H9 (cell line): ENCODE results near the gene ODAD3. TPM values are rescaled to one million over a fixed set of nuclear protein-coding genes. Genes with fewer than 3 reads are reported as not detected.
A peak's percentile ranks its signal among the peaks of the same experiment; 100 is the strongest.

Experiments used
- DNase-seq: peaks from one replicate; pipeline ENCODE4 v3.0.0-alpha.2; 2017
- H2AFZ ChIP-seq: one replicate; pipeline ENCODE4 v1.6.1; 2013; ENCODE audit warnings: mild to moderate bottlenecking, low read length, control low read depth, moderate library complexity
- H2AK5ac ChIP-seq: 2 replicates; pipeline ENCODE4 v1.6.1; 2013; ENCODE audit warnings: low read length, control low read depth, mixed read lengths; ENCODE audit not compliant: insufficient read length
- H2BK120ac ChIP-seq: one replicate; pipeline ENCODE4 v1.6.1; 2013; ENCODE audit warnings: low read depth, mild to moderate bottlenecking, low read length, control low read depth, inconsistent platforms; ENCODE audit not compliant: poor library complexity, severe bottlenecking
- H2BK12ac ChIP-seq: 2 replicates; pipeline ENCODE4 v1.6.1; 2013; ENCODE audit warnings: low read length, control low read depth, mixed read lengths, low read depth; ENCODE audit not compliant: insufficient read length
- H2BK15ac ChIP-seq: 2 replicates; pipeline ENCODE4 v1.6.1; 2013; ENCODE audit warnings: low read depth, low read length, control low read depth
- H2BK20ac ChIP-seq: one replicate; pipeline ENCODE4 v1.6.1; 2013; ENCODE audit warnings: low read depth, mild to moderate bottlenecking, low read length, control low read depth, inconsistent platforms; ENCODE audit not compliant: poor library complexity, severe bottlenecking
- H2BK5ac ChIP-seq: 2 replicates; pipeline ENCODE4 v1.6.1; 2013; ENCODE audit warnings: low read length, control low read depth, mixed read lengths; ENCODE audit not compliant: insufficient read length
- H3K14ac ChIP-seq: 2 replicates; pipeline ENCODE4 v1.6.1; 2013; ENCODE audit warnings: low read length, control low read depth; ENCODE audit not compliant: insufficient read depth
- H3K18ac ChIP-seq: 2 replicates; pipeline ENCODE4 v1.6.1; 2013; ENCODE audit warnings: low read depth, mild to moderate bottlenecking, mixed read lengths, low read length, control low read depth; ENCODE audit not compliant: insufficient read length
- H3K23ac ChIP-seq: 2 replicates; pipeline ENCODE4 v1.6.1; 2013; ENCODE audit warnings: low read length, control low read depth, mixed read lengths, low read depth; ENCODE audit not compliant: insufficient read length
- H3K23me2 ChIP-seq: 2 replicates; pipeline ENCODE4 v1.6.1; 2013; ENCODE audit warnings: low read depth, mild to moderate bottlenecking, mixed read lengths, low read length, control low read depth; ENCODE audit not compliant: insufficient read length, poor library complexity, severe bottlenecking
- H3K27ac ChIP-seq: 2 replicates; pipeline ENCODE4 v1.5.1; 2013; ENCODE audit warnings: low read length, control low read depth, mixed read lengths, low read depth; ENCODE audit not compliant: insufficient read length
- H3K27me3 ChIP-seq: 2 replicates; pipeline ENCODE4 v1.6.1; 2013; ENCODE audit warnings: low read length, control low read depth, inconsistent platforms; ENCODE audit not compliant: insufficient read depth
- H3K4ac ChIP-seq: 2 replicates; pipeline ENCODE4 v1.6.1; 2013; ENCODE audit warnings: low read depth, mild to moderate bottlenecking, control low read depth, inconsistent platforms, low read length, moderate library complexity
- H3K4me1 ChIP-seq: 2 replicates; pipeline ENCODE4 v1.6.1; 2013; ENCODE audit warnings: low read length, control low read depth, inconsistent platforms; ENCODE audit not compliant: insufficient read depth
- H3K4me2 ChIP-seq: 2 replicates; pipeline ENCODE4 v1.6.1; 2013; ENCODE audit warnings: low read length, control low read depth, mixed read lengths; ENCODE audit not compliant: insufficient read length, insufficient read depth
- H3K56ac ChIP-seq: 2 replicates; pipeline ENCODE4 v1.6.1; 2013; ENCODE audit warnings: low read depth, mild to moderate bottlenecking, mixed read lengths, low read length, control low read depth; ENCODE audit not compliant: insufficient read length
- H3K79me1 ChIP-seq: 2 replicates; pipeline ENCODE4 v1.6.1; 2013; ENCODE audit warnings: low read depth, mild to moderate bottlenecking, moderate library complexity, low read length, control low read depth, inconsistent platforms; ENCODE audit not compliant: insufficient read depth, poor library complexity, severe bottlenecking
- H3K79me2 ChIP-seq: 2 replicates; pipeline ENCODE4 v1.6.1; 2013; ENCODE audit warnings: low read length, control low read depth, inconsistent platforms; ENCODE audit not compliant: insufficient read depth
- H3K9ac ChIP-seq: 2 replicates; pipeline ENCODE4 v1.6.1; 2013; ENCODE audit warnings: low read length, control low read depth, mixed read lengths; ENCODE audit not compliant: insufficient read length; ENCODE audit errors: extremely low read depth
- H3K9me3 ChIP-seq: one replicate; pipeline ENCODE4 v1.6.1; 2013; ENCODE audit warnings: low read depth, low read length, inconsistent platforms; ENCODE audit not compliant: control insufficient read depth
- H3T11ph ChIP-seq: one replicate; pipeline ENCODE4 v1.6.1; 2013; ENCODE audit warnings: mild to moderate bottlenecking, low read length, control low read depth, inconsistent platforms
- H4K20me1 ChIP-seq: one replicate; pipeline ENCODE4 v1.6.1; 2013; ENCODE audit not compliant: control insufficient read depth, insufficient read length, insufficient read depth
- H4K5ac ChIP-seq: 2 replicates; pipeline ENCODE4 v1.6.1; 2013; ENCODE audit warnings: low read depth, mild to moderate bottlenecking, mixed read lengths, low read length, control low read depth; ENCODE audit not compliant: insufficient read length
- H4K8ac ChIP-seq: replicated peaks from 2 replicates; pipeline ENCODE4 v1.6.1; 2013; ENCODE audit warnings: low read length, control low read depth, mixed read lengths, low read depth; ENCODE audit not compliant: insufficient read length
- H4K91ac ChIP-seq: 2 replicates; pipeline ENCODE4 v1.6.1; 2013; ENCODE audit warnings: low read depth, mild to moderate bottlenecking, moderate library complexity, mixed read lengths, low read length, control low read depth; ENCODE audit not compliant: insufficient read length
- H3K27ac Mint-ChIP-seq, 3 experiments: 2 replicates in 2 of 3; 3 replicates in 1 of 3; pipeline ENCODE4 v1.8.0; 2020 to 2021; ENCODE audit warnings: mixed read lengths in 3 of 3, mild to moderate bottlenecking in 1 of 3, moderate library complexity in 1 of 3
- H3K27me3 Mint-ChIP-seq: 2 replicates; pipeline ENCODE4 v1.8.0; 2021; ENCODE audit warnings: low read depth, mild to moderate bottlenecking, moderate library complexity, mixed read lengths
- H3K36me3 Mint-ChIP-seq, 3 experiments: 2 replicates in 2 of 3; 3 replicates in 1 of 3; pipeline ENCODE4 v1.8.0; 2020 to 2021; ENCODE audit warnings: low read depth in 3 of 3, mixed read lengths in 3 of 3; ENCODE audit not compliant: insufficient read depth in 1 of 3
- H3K4me1 Mint-ChIP-seq, 2 experiments: 2 replicates each; pipeline ENCODE4 v1.8.0; 2020; ENCODE audit warnings: mixed read lengths in 2 of 2
- H3K4me3 Mint-ChIP-seq, 2 experiments: 2 replicates in 1 of 2; 3 replicates in 1 of 2; pipeline ENCODE4 v1.8.0; 2020 to 2021; ENCODE audit warnings: mild to moderate bottlenecking in 2 of 2, mixed read lengths in 2 of 2, moderate library complexity in 1 of 2
- H3K9me3 Mint-ChIP-seq, 2 experiments: 2 replicates in 1 of 2; 3 replicates in 1 of 2; pipeline ENCODE4 v1.8.0; 2020; ENCODE audit warnings: mild to moderate bottlenecking in 2 of 2, mixed read lengths in 2 of 2, moderate library complexity in 1 of 2
- CTCF ChIP-seq: fragments of 200-600 bp; sonication (generic); conservative IDR thresholded peaks from 3 replicates; pipeline ENCODE4 v1.8.0; 2021; ENCODE audit warnings: antibody characterized with exemption, mild to moderate bottlenecking
- total RNA-seq: library from RNA; stranded (reverse); gene quantifications from 2 replicates; pipeline ENCODE4 v1.2.1, GENCODE V29; 2021

Gene ODAD3
- total RNA-seq, 1 experiment from 2014 or later = 2.5 TPM

- H3K9ac ChIP-seq = no peak overlapping the region
- Mint-ChIP-seq H3K4me1 (peaks cover 15 to 33% of the 10 kb centered on the region in 2 experiments), H3K27me3 (no peaks in the 10 kb centered on the region; the same call in 1 of the 2 replicates), H3K9me3 (no peaks in the 10 kb centered on the region), H3K36me3 (peaks cover 4 to 19% (median 18%) of the 10 kb centered on the region in 3 experiments; a peak in 6 of 7 replicates), H3K4me3 (no peak overlapping the region; a peak in 1 of 5 replicates), H3K27ac (peak overlapping the region in 1 of 3 experiments; percentile 79; a peak in 2 of 7 replicates)
- no peak overlapping the region for H2BK120ac ChIP-seq
- no peak overlapping the region for H3T11ph ChIP-seq
- H3K27ac ChIP-seq = no peak overlapping the region
- H2BK20ac ChIP-seq = no peak overlapping the region
- H3K23ac ChIP-seq = no peak overlapping the region
- no peak for DNase-seq
- no peak overlapping the region for H2BK5ac ChIP-seq
- no peak overlapping the region for H2BK12ac ChIP-seq
- H3K56ac ChIP-seq = no peak overlapping the region
- no peak overlapping the region for H2AK5ac ChIP-seq
- peaks cover 8% of the 10 kb centered on the region for H3K23me2 ChIP-seq
- H3K4me1 ChIP-seq = no peaks in the 10 kb centered on the region
- peaks cover 4% of the 10 kb centered on the region for H4K20me1 ChIP-seq
- H3K27me3 ChIP-seq = no peaks in the 10 kb centered on the region
- no peak overlapping the region for H2BK15ac ChIP-seq
- no peak overlapping the region for H3K18ac ChIP-seq
- no peaks in the 10 kb centered on the region for H3K79me2 ChIP-seq
- H3K4ac ChIP-seq = no peak overlapping the region
- H4K8ac ChIP-seq = no peak overlapping the region
- H3K79me1 ChIP-seq = no peaks in the 10 kb centered on the region
- no peak for TF ChIP-seq CTCF
- H4K5ac ChIP-seq = no peak overlapping the region
- no peak overlapping the region for H3K4me2 ChIP-seq
- no peak overlapping the region for H3K14ac ChIP-seq
- no peak overlapping the region for H4K91ac ChIP-seq
- H3K9me3 ChIP-seq = no peaks in the 10 kb centered on the region
- H2AFZ ChIP-seq = no peak overlapping the region
Observed at GRCh38 chr19:11377237-11377636, 57.7 kb downstream of the ODAD3 start.
